Measurements from ENCODE around the gene DENND4B. TPM values are rescaled to one million over a fixed set of nuclear protein-coding genes. Genes with fewer than 3 reads are reported as not detected.
"Not testable (repeated sequence)": the region's sequence is repeated elsewhere in the genome, so short reads cannot be mapped to it uniquely, and the experiment has no call there.

The DENND4B gene
- 10 to 100 TPM; 32.1 to 41.7 TPM for total RNA-seq
- long read RNA-seq, partial matches to known transcripts = 15 of 18 reads
- long read RNA-seq, other reads (novel, unspliced or antisense) = 3 of 18 reads

- DNase-seq = peak; percentile 81 to 86
- peak; percentile 81 for ATAC-seq
- intact Hi-C loops (cut with DNase I, micrococcal nuclease) = loop anchor here in 1 of 2 donors (10.0 kb wide), 1 partner anchor 122 kb away; no protein-coding TSS in a partner anchor
Measured at GRCh38 chr1:153946622-153947241, at the start of gene DENND4B. Gene DENND4B (minus strand): TSS chr1:153946718. CDS start chr1:153944374, 2,344 bp downstream.

DNA sequence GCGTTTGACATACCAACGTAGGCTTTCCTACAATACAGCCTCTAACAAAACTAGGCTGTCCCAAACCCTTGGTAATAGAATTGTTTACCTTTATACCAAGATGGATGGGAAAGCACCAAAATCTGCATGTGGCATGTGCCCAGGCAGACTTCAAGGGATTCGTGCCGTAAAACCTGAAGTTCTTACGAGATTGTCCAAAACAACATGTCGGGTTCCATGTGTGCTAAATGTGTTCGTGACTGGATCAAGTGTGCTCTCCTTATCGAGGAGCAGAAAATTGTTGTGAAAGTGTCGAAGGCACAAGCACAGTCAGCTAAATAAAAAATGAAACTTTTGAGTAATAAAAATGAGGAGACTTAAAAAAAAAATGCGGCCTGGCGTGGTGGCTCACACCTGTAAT lies 49.1 kb upstream of the DENND4B start:
- intact Hi-C loops (cut with DNase I, micrococcal nuclease) = no loop called here
- no peak for ATAC-seq
- DNase-seq = no peak

GRCh38 chr1:153995202-153995601 lies 48.7 kb upstream of the DENND4B start:
- DNase-seq (no peak), ATAC-seq (no peak)
- intact Hi-C loops (cut with DNase I, micrococcal nuclease) = no loop called here

GRCh38 chr1:153991806-153992205 lies 45.3 kb upstream of the DENND4B start:
- intact Hi-C loops (cut with DNase I, micrococcal nuclease) = no loop called here
- DNase-seq (no peak), ATAC-seq (no peak)

- ATAC-seq (no peak), DNase-seq (no peak)
- intact Hi-C loops (cut with DNase I, micrococcal nuclease) = no loop called here
Measured at GRCh38 chr1:153991151-153991630, 44.7 kb upstream of the DENND4B start.

GRCh38 chr1:153990468-153991150 lies 44.1 kb upstream of the DENND4B start, which contains the start of gene RPS27:
Gene RPS27 (plus strand): TSS chr1:153990762. CDS start chr1:153990797, 35 bp downstream.
- ATAC-seq (peak; percentile 72), DNase-seq (peak; percentile 87 to 96)
- intact Hi-C loops (cut with DNase I, micrococcal nuclease) = no loop called here

GRCh38 chr1:153987621-153988020 lies 41.1 kb upstream of the DENND4B start:
- DNase-seq = no peak
- no peak for ATAC-seq
- intact Hi-C loops (cut with DNase I, micrococcal nuclease) = loop anchor here (10.0 kb wide), 2 partner anchors 193 to 313 kb away; partner anchors contain the start of genes ILF2 (in 1 of the 2) and NPR1 (in 1 of the 2)

- DNase-seq (peak; percentile 83 to 91), ATAC-seq (peak; percentile 82)
- intact Hi-C loops (cut with DNase I, micrococcal nuclease) = loop anchor here (10.0 kb wide), 2 partner anchors 191 to 311 kb away; partner anchors contain the start of genes ILF2 (in 1 of the 2) and NPR1 (in 1 of the 2)
Measured at GRCh38 chr1:153985941-153986761, 39.6 kb upstream of the DENND4B start, which contains the start of gene RAB13. Gene RAB13 (minus strand): TSS chr1:153986339. CDS start chr1:153986236, 103 bp downstream.

DNA sequence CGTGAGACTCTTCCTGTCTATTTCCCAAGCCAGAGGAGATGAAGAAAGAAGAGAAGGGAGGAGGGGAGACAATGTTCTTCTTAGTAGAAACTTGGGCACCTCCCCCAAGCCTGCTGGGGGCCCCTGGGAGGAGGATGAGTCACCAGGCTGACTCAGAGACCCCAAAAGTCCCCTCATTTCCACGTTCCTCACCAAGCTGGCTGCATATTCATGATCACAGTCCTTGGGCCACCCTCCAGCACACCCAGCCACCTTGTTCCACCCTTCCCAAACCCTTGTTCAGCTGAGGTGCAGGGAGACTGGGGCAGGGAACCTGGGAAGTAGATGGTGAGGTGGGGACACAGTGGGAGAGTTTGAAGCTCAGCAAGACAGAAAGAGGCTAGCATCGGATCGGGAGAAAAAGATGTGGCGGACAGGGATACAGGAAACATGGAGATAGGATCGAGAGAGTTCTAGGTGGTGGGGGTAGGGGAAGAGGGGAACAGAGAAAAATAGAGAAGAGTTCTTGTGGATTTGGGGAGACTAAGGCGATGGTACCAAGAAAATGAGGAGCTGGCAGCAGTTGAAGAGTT lies 38.9 kb upstream of the DENND4B start:
- intact Hi-C loops (cut with DNase I, micrococcal nuclease) = loop anchor here (10.0 kb wide), 2 partner anchors 191 to 311 kb away; partner anchors contain the start of genes ILF2 (in 1 of the 2) and NPR1 (in 1 of the 2)
- peak in 1 of 2 donors; percentile 55 for DNase-seq
- ATAC-seq = no peak

- DNase-seq (no peak), ATAC-seq (no peak)
- intact Hi-C loops (cut with DNase I, micrococcal nuclease) = loop anchor here (10.0 kb wide), 2 partner anchors 190 to 310 kb away; partner anchors contain the start of genes ILF2 (in 1 of the 2) and NPR1 (in 1 of the 2)
Measured at GRCh38 chr1:153984123-153984894, 37.8 kb upstream of the DENND4B start.

GRCh38 chr1:153981735-153982134 lies 35.2 kb upstream of the DENND4B start:
- intact Hi-C loops (cut with DNase I, micrococcal nuclease) = loop anchor here (10.0 kb wide), 2 partner anchors 187 to 307 kb away; partner anchors contain the start of genes ILF2 (in 1 of the 2) and NPR1 (in 1 of the 2)
- not testable (repeated sequence) for DNase-seq, ATAC-seq

GRCh38 chr1:153979091-153979490 lies 32.6 kb upstream of the DENND4B start:
- intact Hi-C loops (cut with DNase I, micrococcal nuclease); DNase-seq; ATAC-seq: not testable (repeated sequence)

GRCh38 chr1:153978274-153978909 lies 31.9 kb upstream of the DENND4B start:
- intact Hi-C loops (cut with DNase I, micrococcal nuclease) = no loop called here
- DNase-seq = no peak
- no peak for ATAC-seq

- intact Hi-C loops (cut with DNase I, micrococcal nuclease) = no loop called here
- DNase-seq (peak; percentile 92 to 95), ATAC-seq (peak; percentile 95)
Measured at GRCh38 chr1:153977250-153978240, 31.0 kb upstream of the DENND4B start, which contains the start of gene JTB. Gene JTB (minus strand): TSS chr1:153977674. CDS start chr1:153977252, 422 bp downstream.

GRCh38 chr1:153976819-153977249 lies 30.3 kb upstream of the DENND4B start:
- intact Hi-C loops (cut with DNase I, micrococcal nuclease) = no loop called here
- ATAC-seq (peak; percentile 18), DNase-seq (peak in 1 of 2 donors; percentile 24)

Data from left colon (tissue), 2 donors.